Smooth muscle cell (in vitro differentiated cells): ENCODE results near the gene TMEM117. TPM values are rescaled to one million over a fixed set of nuclear protein-coding genes. Genes with fewer than 3 reads are reported as not detected.

Experiments
- DNase-seq: peaks from one replicate; lab custom pipeline; 2025; ENCODE audit not compliant: unreplicated experiment; lab: John Stamatoyannopoulos, UW
- H2AFZ ChIP-seq: fragments of 200-600 bp; sonication (generic); 2 replicates; pipeline ENCODE4 v1.6.0; 2016; ENCODE audit warnings: antibody characterized with exemption, low read depth, mild to moderate bottlenecking
- H3F3A ChIP-seq: fragments of 200-600 bp; sonication (generic); 2 replicates; pipeline ENCODE4 v1.6.0; 2017; ENCODE audit warnings: antibody characterized with exemption, low read depth
- H3K27ac ChIP-seq: fragments of 200-600 bp; sonication (generic); 2 replicates; pipeline ENCODE4 v1.5.1; 2016; ENCODE audit warnings: low read depth, mild to moderate bottlenecking
- H3K27me3 ChIP-seq: fragments of 200-600 bp; sonication (generic); 2 replicates; pipeline ENCODE4 v1.6.1; 2016; ENCODE audit warnings: low read depth, mild to moderate bottlenecking
- H3K36me3 ChIP-seq: fragments of 200-600 bp; sonication (generic); 2 replicates; pipeline ENCODE4 v1.5.1; 2016; ENCODE audit warnings: low read depth
- H3K4me1 ChIP-seq: fragments of 200-600 bp; sonication (generic); 2 replicates; pipeline ENCODE4 v1.5.1; 2016; ENCODE audit warnings: low read depth
- H3K4me2 ChIP-seq: fragments of 200-600 bp; sonication (generic); 2 replicates; pipeline ENCODE4 v1.6.0; 2016; ENCODE audit warnings: mild to moderate bottlenecking
- H3K4me3 ChIP-seq: fragments of 200-600 bp; sonication (generic); 2 replicates; pipeline ENCODE4 v1.5.1; 2016; ENCODE audit warnings: mild to moderate bottlenecking
- H3K79me2 ChIP-seq: fragments of 200-600 bp; sonication (generic); 2 replicates; pipeline ENCODE4 v1.6.0; 2016; ENCODE audit warnings: low read depth, mild to moderate bottlenecking
- H3K9ac ChIP-seq: fragments of 200-600 bp; sonication (generic); 2 replicates; pipeline ENCODE4 v1.6.0; 2016; ENCODE audit warnings: low read depth
- H3K9me3 ChIP-seq: fragments of 200-600 bp; sonication (generic); replicated peaks from 2 replicates; pipeline ENCODE4 v1.5.1; 2016; ENCODE audit warnings: low read depth
- H4K20me1 ChIP-seq: fragments of 200-600 bp; sonication (generic); 2 replicates; pipeline ENCODE4 v1.6.0; 2016; ENCODE audit warnings: low read depth
- CTCF ChIP-seq: fragments of 200-600 bp; sonication (generic); IDR thresholded peaks from 2 replicates; pipeline ENCODE4 v1.5.1; 2017; ENCODE audit warnings: borderline replicate concordance, mild to moderate bottlenecking, antibody characterized with exemption; ENCODE audit not compliant: insufficient read depth, poor library complexity, severe bottlenecking
- WGBS: methylation state at CpG from one replicate; pipeline ENCODE4 v1.1.7; 2016; ENCODE audit warnings: low lambda C conversion rate; 5-methylcytosine and 5-hydroxymethylcytosine counted together
- polyA plus RNA-seq: library from polyadenylated mRNA; unstranded; fragments of >200 nt; fragmentation: Nextera tagmentation; extraction: Ambion mirVana; gene quantifications from 2 replicates; pipeline ENCODE4 v1.2.1, GENCODE V29; 2016
- total RNA-seq: library from RNA; depleted of rRNA; stranded (reverse); fragments of >200 nt; gene quantifications from 2 replicates; pipeline ENCODE4 v1.2.3, GENCODE V29; 2014

The TMEM117 gene
- total and polyA plus RNA-seq, 2 experiments from 2014 or later: 13.0 to 38.9 TPM

- WGBS: 79% methylated on average over 2 of the region's 2 CpGs
- Histone ChIP-seq H3K4me3 (no peak overlapping the region), H4K20me1 (no peaks in the 10 kb centered on the region), H3K27ac (no peak overlapping the region), H3K4me2 (no peak overlapping the region), H3K36me3 (no peaks in the 10 kb centered on the region), H3K79me2 (no peaks in the 10 kb centered on the region), H3K4me1 (no peaks in the 10 kb centered on the region), H3K9ac (no peak overlapping the region), H3F3A (no peaks in the 10 kb centered on the region), H2AFZ (no peak overlapping the region), H3K27me3 (no peaks in the 10 kb centered on the region), H3K9me3 (no peaks in the 10 kb centered on the region)
- no peak for DNase-seq
- no peak for TF ChIP-seq CTCF
Measured at GRCh38 chr12:43973385-43973784, 137.5 kb downstream of the TMEM117 start.

- no peak overlapping the region for H3K4me2 ChIP-seq
- 87% methylated on average over 1 of the region's 1 CpG for WGBS
- no peak overlapping the region for H3K9ac ChIP-seq
- H2AFZ ChIP-seq: no peak overlapping the region
- H3K27ac ChIP-seq: no peak overlapping the region
- no peak overlapping the region for H3K4me3 ChIP-seq
- DNase-seq: no peak
- H3F3A ChIP-seq: no peaks in the 10 kb centered on the region
- H4K20me1 ChIP-seq: no peaks in the 10 kb centered on the region
- H3K36me3 ChIP-seq: no peaks in the 10 kb centered on the region
- TF ChIP-seq CTCF: no peak
- no peaks in the 10 kb centered on the region for H3K4me1 ChIP-seq
- H3K79me2 ChIP-seq: no peaks in the 10 kb centered on the region
- H3K27me3 ChIP-seq: no peaks in the 10 kb centered on the region
- no peaks in the 10 kb centered on the region for H3K9me3 ChIP-seq
Measured at GRCh38 chr12:43973993-43974392, 138.1 kb downstream of the TMEM117 start.

GRCh38 chr12:43976027-43976426, 140.1 kb downstream of the TMEM117 start:
- Histone ChIP-seq H3K4me3 (no peak overlapping the region), H3K9ac (no peak overlapping the region), H3K4me1 (no peaks in the 10 kb centered on the region), H3K27ac (no peak overlapping the region), H3K4me2 (no peak overlapping the region), H3K36me3 (no peaks in the 10 kb centered on the region), H2AFZ (no peak overlapping the region), H4K20me1 (no peaks in the 10 kb centered on the region), H3K9me3 (no peaks in the 10 kb centered on the region), H3K27me3 (no peaks in the 10 kb centered on the region), H3K79me2 (no peaks in the 10 kb centered on the region), H3F3A (no peaks in the 10 kb centered on the region)
- TF ChIP-seq CTCF: no peak
- 90% methylated on average over 3 of the region's 3 CpGs for WGBS
- no peak for DNase-seq

- H3K27me3 ChIP-seq: no peaks in the 10 kb centered on the region
- H3K9ac ChIP-seq: no peak overlapping the region
Measured at GRCh38 chr12:43978556-43978955, 142.7 kb downstream of the TMEM117 start.

More at GRCh38 chr12:43978556-43978955, 142.7 kb downstream of the TMEM117 start:
- Histone ChIP-seq H3K4me1 (no peaks in the 10 kb centered on the region), H2AFZ (no peak overlapping the region), H3K36me3 (no peaks in the 10 kb centered on the region), H3K79me2 (no peaks in the 10 kb centered on the region), H3F3A (no peaks in the 10 kb centered on the region), H3K27ac (no peak overlapping the region), H3K9me3 (no peaks in the 10 kb centered on the region), H4K20me1 (no peaks in the 10 kb centered on the region), H3K4me3 (no peak overlapping the region), H3K4me2 (no peak overlapping the region)
- DNase-seq: no peak
- TF ChIP-seq CTCF: no peak
- WGBS: 87% methylated on average over 2 of the region's 2 CpGs
